ENCODE results near the gene KCNQ1. TPM values are rescaled to one million over a fixed set of nuclear protein-coding genes. Genes with fewer than 3 reads are reported as not detected.

KCNQ1 gene
- total RNA-seq, 1 donor from 2014 or later: 1.6 TPM

DNA sequence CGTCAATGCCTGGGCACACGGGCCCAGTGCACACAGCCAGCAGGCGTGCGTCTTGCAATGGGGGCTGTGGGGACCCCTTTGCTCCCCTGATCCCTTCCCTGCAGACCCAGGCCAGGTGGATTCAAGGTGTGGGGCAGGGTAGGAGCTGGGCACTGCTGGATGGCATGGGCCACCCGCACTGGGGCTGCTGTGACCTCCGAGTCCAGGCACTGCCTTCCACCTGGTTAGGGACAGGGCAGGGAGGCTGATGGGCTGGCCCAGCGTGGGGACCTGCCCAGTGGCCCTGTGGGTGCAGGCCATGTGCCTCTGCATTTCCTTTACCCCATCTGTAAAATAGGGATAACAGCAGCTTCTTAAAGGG, 22.9 kb downstream of the KCNQ1 start:
- TF ChIP-seq, protein P1, sequence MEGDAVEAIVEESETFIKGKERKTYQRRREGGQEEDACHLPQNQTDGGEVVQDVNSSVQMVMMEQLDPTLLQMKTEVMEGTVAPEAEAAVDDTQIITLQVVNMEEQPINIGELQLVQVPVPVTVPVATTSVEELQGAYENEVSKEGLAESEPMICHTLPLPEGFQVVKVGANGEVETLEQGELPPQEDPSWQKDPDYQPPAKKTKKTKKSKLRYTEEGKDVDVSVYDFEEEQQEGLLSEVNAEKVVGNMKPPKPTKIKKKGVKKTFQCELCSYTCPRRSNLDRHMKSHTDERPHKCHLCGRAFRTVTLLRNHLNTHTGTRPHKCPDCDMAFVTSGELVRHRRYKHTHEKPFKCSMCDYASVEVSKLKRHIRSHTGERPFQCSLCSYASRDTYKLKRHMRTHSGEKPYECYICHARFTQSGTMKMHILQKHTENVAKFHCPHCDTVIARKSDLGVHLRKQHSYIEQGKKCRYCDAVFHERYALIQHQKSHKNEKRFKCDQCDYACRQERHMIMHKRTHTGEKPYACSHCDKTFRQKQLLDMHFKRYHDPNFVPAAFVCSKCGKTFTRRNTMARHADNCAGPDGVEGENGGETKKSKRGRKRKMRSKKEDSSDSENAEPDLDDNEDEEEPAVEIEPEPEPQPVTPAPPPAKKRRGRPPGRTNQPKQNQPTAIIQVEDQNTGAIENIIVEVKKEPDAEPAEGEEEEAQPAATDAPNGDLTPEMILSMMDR (IDR thresholded peaks at IDR 0.05; ENCODE audit: insufficient read depth, low read length, severe bottlenecking): no peak
- FAIRE-seq: no peak

GRCh38 chr11:2468363-2469235, 23.8 kb downstream of the KCNQ1 start:
- no peak for DNase-seq (ENCODE audit: low read depth)
- H3K4me3 ChIP-seq (ENCODE audit: low read depth, low read length): no peak overlapping the region
- no peaks in the 10 kb centered on the region for H3K27me3 ChIP-seq (ENCODE audit: control insufficient read depth, insufficient read depth, low read length)
- TF ChIP-seq, protein P1 (IDR thresholded peaks at IDR 0.05; ENCODE audit: insufficient read depth, low read length, severe bottlenecking): no peak
- no peak for FAIRE-seq
- H3K36me3 ChIP-seq (ENCODE audit: control insufficient read depth, insufficient read depth, low read length): no peaks in the 10 kb centered on the region

More for the DNA sequence above, 22.9 kb downstream of the KCNQ1 start:
- no peak overlapping the region for H3K4me3 ChIP-seq (ENCODE audit: low read depth, low read length)
- H3K36me3 ChIP-seq (ENCODE audit: control insufficient read depth, insufficient read depth, low read length): no peaks in the 10 kb centered on the region
- no peak for DNase-seq (ENCODE audit: low read depth)
- no peaks in the 10 kb centered on the region for H3K27me3 ChIP-seq (ENCODE audit: control insufficient read depth, insufficient read depth, low read length)

DNA sequence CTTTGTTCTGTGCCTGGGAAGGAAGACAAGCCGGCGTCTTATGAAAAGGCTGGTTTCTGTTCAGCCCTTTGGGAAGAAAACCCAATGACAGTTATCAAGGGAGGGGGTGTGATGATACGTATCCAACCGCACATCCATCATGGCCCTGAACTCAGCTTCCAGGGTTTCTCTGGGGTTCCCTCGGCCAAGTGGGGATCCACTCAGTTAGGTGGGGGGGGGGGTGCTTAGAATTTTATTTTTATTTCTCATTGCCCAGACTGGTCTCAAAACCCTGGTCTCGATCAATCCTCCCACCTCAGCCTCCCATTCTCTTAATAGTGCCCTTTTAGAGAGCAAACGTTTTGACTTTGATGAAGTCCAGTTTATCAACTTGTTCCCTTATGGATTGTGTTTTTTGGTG, 25.7 kb downstream of the KCNQ1 start:
- no peak overlapping the region for H3K4me3 ChIP-seq (ENCODE audit: low read depth, low read length)
- no peaks in the 10 kb centered on the region for H3K27me3 ChIP-seq (ENCODE audit: control insufficient read depth, insufficient read depth, low read length)
- no peaks in the 10 kb centered on the region for H3K36me3 ChIP-seq (ENCODE audit: control insufficient read depth, insufficient read depth, low read length)
- FAIRE-seq: no peak
- DNase-seq (ENCODE audit: low read depth): no peak
- TF ChIP-seq, protein P1 (IDR thresholded peaks at IDR 0.05; ENCODE audit: insufficient read depth, low read length, severe bottlenecking): no peak

GRCh38 chr11:2471048-2471803, 26.4 kb downstream of the KCNQ1 start:
- H3K4me3 ChIP-seq (ENCODE audit: low read depth, low read length): no peak overlapping the region
- TF ChIP-seq, protein P1 (IDR thresholded peaks at IDR 0.05; ENCODE audit: insufficient read depth, low read length, severe bottlenecking): no peak
- H3K27me3 ChIP-seq (ENCODE audit: control insufficient read depth, insufficient read depth, low read length): no peaks in the 10 kb centered on the region
- no peaks in the 10 kb centered on the region for H3K36me3 ChIP-seq (ENCODE audit: control insufficient read depth, insufficient read depth, low read length)
- DNase-seq (ENCODE audit: low read depth) (no peak), FAIRE-seq (no peak)

DNA sequence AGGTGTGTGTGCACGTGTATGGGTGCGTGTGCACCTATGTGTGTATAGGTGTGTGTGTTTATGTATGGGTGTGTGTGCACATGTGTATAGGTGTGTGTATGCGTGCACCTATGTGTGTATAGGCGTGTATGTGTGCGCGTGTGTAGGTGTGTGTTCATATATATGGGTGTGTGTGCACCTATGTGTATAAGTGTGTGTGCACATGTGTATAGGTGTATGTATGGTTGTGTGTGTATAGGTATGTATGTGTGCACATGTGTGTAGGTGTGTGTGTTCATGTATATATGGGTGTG, 26.9 kb downstream of the KCNQ1 start:
- Histone ChIP-seq H3K36me3 (ENCODE audit: control insufficient read depth, insufficient read depth, low read length) (no peaks in the 10 kb centered on the region), H3K27me3 (ENCODE audit: control insufficient read depth, insufficient read depth, low read length) (no peaks in the 10 kb centered on the region), H3K4me3 (ENCODE audit: low read depth, low read length) (no peak overlapping the region)
- FAIRE-seq (no peak), DNase-seq (ENCODE audit: low read depth) (no peak)
- TF ChIP-seq, protein P1 (IDR thresholded peaks at IDR 0.05; ENCODE audit: insufficient read depth, low read length, severe bottlenecking): no peak

Data from bronchial epithelial cell (primary cell).